SW480 (cell line): ENCODE data around the gene OTOP1.
"Not testable (repeated sequence)": the region's sequence is repeated elsewhere in the genome, so short reads cannot be mapped to it uniquely, and the experiment has no call there.

ENCODE experiments used
- DNase-seq: peaks from one replicate; pipeline ENCODE4 v3.0.0-alpha.2; 2016; ENCODE audit warnings: low spot score

OTOP1 gene

DNA sequence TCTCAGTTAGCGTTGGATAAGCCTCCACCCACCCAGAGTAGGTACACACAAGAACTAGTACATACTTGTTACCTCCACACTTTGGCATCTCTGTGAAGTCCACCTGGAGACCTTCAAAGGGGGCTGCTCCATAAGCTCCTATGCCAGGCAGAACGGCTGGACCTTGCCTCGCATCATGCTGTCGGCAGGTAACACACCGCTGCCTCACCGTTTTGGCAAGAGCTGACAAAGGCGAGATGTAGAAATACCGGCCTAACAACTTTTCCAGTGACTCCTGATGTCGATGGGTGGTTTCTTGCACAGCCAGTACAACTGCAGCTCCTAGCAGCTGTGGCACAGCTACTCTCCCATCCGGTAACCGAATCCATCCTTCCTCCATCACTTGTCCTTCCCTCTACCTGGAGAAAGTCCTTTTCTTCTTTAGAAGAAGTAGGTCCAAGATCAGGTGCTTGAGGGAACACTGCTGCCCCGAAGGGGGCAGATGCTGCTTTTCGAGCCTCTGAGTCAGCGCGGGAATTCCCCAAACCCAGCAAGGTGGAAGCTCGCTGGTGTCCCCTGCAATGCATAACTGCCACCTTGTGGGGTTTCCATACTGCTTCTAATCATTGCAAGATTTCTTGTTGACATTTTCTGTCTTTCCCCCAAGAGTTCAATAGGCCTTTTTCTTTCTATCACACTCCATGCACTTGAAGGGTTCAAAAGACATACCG lies 65.6 kb downstream of the OTOP1 start:
- not testable (repeated sequence) for DNase-seq

DNA sequence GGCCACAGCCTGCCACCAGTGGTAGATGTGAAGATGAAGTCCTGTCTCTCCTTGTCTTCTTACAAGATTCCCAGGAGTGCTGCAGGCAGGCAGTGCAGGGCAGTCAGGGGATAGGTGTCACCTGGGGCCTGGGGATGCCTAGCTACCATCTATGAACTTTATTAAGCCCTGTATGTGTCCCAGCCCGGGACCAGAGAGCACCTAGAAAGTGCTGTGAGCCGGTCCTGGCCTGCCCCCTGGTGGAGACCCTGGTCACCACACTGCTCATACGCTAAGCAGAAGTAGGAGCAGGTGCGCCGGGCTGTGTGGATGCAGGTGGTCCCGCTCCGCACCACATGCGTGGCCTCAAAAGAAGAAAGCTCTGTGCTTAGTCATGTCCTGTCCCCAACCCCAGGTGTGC lies 81.1 kb downstream of the OTOP1 start:
- DNase-seq = not testable (repeated sequence)

DNA sequence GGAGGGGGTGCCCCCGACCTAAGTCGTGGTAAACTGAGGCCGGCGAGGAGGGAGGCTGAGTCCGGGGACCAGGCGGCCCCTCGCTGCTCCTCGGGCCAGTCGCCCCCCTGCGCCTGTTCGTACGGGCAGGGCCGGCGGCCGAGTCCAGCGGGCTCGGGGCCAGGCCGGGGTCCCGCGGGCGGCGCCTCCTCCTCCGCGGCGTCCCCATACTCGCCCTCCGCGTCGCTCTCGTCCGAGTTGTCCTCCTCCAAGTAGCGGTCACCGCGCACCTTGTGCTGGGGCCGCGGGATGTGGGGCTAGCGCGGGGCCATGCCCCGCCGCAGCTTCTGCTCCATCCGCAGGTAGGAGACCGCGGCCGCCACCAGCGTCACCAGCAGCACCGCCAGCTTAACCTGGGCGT lies 83.4 kb downstream of the OTOP1 start:
- DNase-seq = not testable (repeated sequence)

DNA sequence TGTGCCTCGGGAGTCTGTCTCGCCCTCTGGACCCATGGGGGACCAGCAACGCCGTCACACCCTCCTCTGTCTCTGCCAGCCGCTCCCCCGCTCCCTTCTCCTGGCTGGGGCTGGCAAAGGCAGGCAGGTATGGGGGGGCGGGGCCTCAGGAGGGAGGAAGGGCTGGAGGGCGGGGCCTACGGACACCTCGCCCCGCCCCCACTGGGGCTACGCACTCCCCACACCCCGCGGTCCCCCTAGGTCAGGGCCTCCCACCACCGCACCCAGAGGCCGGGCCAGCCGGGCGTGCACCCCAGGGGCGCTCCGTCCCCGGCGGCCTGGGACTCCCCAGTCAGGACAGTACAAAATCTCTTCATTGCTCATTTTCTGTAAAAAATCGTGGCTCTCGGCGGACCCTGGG lies 84.0 kb downstream of the OTOP1 start:
- DNase-seq = not testable (repeated sequence)

DNA sequence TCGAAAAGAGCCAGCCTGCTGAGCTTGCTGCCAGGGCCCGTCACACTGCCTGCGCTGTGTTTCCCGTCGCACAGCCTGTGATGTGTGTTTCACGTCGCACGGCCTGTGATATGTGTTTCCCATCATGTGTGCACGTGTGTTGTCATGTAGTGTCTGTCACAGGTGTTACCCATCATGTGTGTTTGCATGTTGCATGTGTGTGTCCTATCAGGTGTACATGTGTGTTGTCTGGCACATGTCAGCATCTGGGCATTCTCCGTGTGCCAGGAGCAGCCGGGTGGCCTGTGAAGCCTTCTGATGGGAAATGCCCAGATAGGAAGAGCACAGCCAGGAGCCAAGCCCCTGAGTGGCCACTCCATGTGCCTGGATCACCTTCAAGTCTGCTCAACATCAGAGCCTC lies 85.5 kb downstream of the OTOP1 start:
- DNase-seq = not testable (repeated sequence)
